ENCODE results near the gene STARD10.
A peak's percentile ranks its signal among the peaks of the same experiment; 100 is the strongest.
"Not testable (repeated sequence)": the region's sequence is repeated elsewhere in the genome, so short reads cannot be mapped to it uniquely, and the experiment has no call there.

Gene STARD10, protein sequence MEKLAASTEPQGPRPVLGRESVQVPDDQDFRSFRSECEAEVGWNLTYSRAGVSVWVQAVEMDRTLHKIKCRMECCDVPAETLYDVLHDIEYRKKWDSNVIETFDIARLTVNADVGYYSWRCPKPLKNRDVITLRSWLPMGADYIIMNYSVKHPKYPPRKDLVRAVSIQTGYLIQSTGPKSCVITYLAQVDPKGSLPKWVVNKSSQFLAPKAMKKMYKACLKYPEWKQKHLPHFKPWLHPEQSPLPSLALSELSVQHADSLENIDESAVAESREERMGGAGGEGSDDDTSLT

DNA sequence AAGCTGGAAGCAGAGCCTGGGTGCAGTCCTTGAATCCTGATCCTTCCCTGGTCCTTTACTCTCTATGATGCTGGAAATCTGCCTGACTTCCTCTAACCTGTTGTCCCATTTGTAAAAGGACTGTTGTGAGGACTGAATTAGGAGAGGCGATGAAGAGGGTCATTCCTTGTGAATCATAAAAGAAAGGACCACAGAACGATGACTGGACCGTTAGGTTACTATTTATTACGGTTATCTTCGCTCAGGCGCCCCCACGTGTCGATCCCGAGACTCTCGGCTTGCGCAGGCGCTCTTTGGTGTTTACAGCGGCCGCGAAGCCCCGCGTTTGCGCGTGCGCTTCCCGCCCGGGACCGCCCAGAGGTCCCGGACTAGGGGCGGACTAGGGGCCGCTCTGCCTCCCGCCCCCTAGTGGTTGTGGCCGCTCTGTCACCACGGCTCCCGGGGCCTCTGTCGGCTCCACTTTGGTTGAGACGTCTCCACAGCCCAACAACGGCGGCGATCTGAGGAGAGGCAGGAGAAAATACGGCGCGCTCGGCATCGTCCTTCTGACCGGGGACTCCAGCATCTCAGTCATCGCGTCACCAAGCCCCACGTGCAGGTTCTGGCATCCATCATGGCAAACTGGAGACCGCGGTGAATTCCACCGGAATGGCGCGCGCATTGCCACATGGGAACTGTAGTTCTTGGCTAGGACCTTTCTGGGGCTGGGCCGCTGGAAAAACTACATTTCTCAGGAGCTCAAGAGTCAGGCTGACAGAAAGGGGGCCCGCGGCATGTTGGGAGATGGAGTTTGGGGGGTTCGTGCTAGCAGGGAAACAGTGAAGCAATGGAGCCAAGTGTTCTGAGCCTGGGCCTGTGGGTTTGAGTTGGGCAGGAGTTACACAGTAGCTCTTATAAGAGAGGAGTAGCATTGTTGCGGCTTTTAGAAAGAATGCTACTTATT lies at the start of gene STARD10:
STARD10 (minus strand) TSS at position 623 of the 943 bp plus-strand sequence. CDS start 12,866 bp downstream, outside the sequence.
- peak; percentile 87 for DNase-seq

GRCh38 chr11:72842653-72843330 lies 48.9 kb upstream of the STARD10 start:
- no peak for DNase-seq

DNA sequence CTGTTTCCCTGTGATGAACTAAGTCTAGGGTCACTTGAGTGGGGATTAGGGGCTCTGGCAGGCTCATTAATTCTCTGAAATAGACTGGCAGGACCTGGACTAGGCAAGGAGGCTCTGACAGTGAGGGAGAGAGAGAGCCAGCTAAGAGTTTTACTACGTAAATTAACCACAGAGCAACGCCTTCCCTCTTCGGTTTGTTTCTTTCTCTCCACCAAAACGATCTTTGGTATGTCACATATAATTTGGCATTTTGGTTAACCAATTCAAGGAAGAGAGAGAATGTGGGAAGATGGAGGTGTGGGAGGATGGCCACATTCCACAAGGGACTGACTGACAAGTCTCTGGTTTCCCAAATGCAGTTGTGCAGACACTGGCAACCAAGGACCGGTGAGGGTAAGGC lies 48.3 kb upstream of the STARD10 start:
- DNase-seq = no peak

GRCh38 chr11:72841397-72841796 lies 47.5 kb upstream of the STARD10 start:
- DNase-seq = no peak

DNA sequence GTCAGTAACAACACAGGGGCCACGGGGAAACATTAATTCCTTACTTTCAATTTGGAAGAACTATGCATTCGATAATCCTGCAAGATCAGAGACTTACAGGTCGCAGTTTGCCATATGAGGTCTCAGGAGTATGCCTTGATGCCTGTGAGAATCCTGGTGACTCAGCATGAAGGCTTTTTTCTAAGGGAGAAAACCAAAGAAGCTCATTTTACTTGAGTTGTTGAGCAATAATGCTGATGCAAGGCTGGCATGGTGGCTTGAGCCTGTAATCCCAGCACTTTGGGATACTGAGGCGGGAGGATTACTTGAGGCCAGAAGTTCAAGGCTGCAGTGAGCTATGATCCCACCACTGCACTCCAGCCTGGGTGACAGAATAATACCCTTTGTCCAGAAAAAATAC lies 46.9 kb upstream of the STARD10 start:
- no peak for DNase-seq

GRCh38 chr11:72838691-72839305 lies 45.0 kb upstream of the STARD10 start:
- no peak for DNase-seq

DNA sequence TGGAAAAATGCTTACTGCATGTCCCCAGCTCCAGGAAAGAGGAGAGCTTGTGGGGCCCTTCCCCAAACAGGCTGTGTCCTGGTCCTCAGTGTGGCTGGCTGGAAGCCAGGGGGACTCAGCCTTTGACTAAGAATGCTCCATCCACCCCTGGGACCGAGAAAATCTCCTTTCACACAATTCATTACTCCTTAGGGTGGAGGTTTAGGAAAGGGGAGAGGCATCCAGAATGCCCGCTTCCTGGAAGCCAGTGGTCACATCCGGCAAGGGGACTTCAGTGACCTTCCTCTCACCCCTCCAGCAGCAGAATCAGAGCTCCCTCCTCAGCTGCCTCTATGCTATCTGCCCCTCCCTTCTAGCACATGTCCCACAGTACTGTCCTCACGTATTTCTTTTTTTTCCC lies 42.3 kb upstream of the STARD10 start:
- no peak for DNase-seq

DNA sequence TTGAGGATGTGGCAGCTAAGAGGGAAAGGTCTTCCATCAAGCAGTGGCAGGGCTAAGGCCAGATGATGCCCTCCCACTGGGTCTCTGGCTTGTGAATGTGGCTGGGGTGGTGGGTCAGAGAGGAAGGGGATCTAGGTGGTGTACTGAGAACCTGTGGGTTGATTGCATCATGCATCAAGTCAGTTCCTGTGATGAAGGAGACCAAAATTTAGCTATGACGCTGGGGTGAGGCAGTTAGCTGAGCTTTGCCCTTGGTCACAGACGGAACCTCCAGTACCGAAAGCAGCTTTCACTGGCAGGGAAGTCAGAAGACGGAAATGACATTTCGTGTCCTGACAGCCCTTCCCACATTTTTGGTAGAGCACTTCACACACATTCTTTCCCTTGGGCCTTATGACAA lies 41.1 kb upstream of the STARD10 start:
- DNase-seq = no peak

DNA sequence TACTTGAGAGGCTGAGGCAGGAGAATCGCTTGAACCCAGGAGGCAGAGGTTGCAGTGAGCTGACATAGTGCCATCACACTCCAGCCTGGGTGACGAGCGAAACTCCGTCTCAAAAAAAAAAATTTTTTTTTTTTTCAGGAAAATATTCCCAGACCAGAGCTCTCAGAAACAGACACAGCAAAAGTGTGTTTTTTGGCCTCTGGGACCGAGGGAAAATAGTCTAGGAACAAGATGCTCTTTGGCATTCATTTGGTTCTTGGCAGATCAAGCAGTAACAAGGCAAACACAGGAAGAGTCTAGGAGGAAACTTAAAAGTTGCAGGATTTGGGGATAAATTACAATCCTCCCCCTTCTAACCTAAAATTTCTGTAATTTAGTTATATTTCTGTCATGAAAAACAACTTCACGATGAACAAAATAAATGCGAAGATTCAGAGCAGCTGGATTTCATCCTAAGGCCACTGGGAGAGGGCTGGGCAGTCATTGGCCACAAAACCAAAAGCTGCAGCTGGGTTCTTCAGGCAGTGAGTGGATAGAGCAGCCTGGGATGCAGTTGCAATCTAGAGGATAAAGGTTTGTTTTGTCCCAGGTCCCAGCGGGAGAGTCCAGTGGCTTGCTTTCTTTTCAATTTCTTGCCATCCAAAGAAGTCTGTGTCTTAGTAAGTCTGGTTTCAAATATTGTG lies 40.1 kb upstream of the STARD10 start:
- DNase-seq = no peak

DNA sequence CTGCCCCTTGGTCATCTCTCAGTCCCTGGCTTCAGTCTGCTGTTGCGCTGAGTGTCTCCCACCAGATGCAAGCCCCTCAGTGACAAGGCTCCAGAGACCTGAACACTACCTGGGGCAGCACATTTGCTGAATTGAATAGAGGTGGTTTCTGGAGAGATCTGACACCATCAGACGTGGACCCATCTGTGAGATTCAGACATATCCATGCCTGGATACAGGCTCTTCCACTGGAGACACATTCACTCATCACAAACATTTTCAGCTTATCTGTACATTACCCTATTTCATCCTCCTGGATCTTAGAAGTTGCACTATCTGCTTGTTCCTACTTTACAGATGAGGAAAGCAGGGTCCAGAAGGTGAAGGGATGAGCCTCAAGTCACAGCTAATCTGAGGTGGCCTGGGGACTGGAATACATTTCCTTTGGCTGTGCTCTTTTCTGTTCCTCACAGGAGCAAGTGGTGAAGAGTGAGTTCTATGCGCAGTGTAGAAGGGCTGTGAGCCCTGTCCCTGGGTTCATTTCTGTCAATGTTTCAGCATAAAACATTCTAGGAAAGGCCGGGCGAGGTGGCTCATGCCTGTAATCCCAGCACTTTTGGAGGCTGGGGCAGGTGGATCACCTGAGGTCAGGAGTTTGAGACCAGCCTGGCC lies 39.4 kb upstream of the STARD10 start:
- DNase-seq = no peak

GRCh38 chr11:72832301-72833082 lies 38.6 kb upstream of the STARD10 start:
- DNase-seq = no peak

DNA sequence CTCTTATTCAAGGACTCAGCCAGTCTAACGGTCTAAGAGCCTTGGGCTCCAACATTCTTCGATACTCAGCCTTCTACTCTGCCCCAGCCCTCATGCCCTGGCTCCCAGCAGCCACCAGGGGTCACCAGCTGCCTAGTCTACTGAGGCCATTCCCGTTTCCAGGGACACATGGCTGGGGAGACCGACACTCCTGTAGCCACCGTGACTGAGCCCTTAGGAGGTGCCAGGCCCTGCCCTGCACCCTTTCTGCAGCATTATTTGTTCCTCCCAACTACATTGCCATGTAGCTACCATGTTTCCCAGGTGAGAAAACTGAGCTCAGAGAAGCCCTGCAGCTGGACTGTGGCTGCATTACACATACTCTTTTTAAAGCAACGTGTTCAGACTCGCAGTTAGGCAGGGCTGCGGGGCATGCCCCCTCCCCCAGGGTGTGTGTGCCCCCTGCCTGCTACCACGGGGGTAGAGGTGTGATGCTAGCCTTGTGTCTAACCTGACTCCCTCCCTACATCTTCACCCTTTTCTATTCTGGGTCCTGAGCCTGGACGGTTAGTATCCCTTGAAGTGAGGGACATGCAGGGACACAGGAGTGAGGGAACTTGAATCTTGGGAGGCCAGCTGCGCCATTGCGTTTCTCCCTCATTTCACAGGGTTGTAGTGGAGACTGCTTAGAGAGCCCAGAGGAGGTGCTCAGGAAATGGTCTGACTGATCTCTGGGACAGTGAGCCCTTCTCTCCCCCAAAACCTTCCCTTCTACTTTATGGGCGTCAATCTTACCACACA lies 37.9 kb upstream of the STARD10 start:
- DNase-seq = peak; percentile 49

GRCh38 chr11:72829884-72830533 lies 36.2 kb upstream of the STARD10 start:
- no peak for DNase-seq

GRCh38 chr11:72829178-72829577 lies 35.3 kb upstream of the STARD10 start:
- DNase-seq = no peak

GRCh38 chr11:72828692-72829101 lies 34.9 kb upstream of the STARD10 start:
- DNase-seq = no peak

DNA sequence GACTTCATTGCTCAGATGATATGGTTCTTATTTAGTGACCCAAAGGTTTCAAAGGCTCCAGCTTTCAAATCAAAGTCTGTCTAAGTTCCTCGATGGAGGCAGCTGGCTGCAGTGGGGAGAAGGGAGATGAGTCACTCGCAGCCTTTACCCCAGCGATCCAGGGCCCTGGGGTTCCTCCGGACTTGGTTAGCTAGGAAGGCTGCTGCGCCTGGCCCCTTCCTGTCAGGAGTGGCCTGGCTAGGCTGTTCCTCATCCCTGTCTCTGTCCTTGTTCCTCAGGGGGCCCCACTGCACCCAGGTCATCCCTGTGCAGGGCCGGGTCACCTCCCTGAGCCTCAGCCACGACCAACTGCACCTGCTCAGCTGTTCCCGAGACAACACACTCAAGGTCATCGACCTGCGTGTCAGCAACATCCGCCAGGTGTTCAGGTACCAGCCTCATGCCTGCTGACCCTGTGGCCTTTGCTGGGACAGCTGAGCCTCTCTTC lies 34.3 kb upstream of the STARD10 start:
- DNase-seq = no peak

- not testable (repeated sequence) for DNase-seq
These were observed 33.8 kb upstream of the STARD10 start for GRCh38 chr11:72827656-72828055.

GRCh38 chr11:72826942-72827480 lies 33.2 kb upstream of the STARD10 start:
- no peak for DNase-seq

Data from NCI-H748 treated with DMSO at 0.1 percent for 48 hours (cell line).